ENCODE measurements around the gene ANKLE2. TPM values are rescaled to one million over a fixed set of nuclear protein-coding genes. Genes with fewer than 3 reads are reported as not detected.

ANKLE2 gene
- total RNA-seq, 6 experiments from 2014 or later = 43.7 to 54.6 (median 47.2) TPM

DNA sequence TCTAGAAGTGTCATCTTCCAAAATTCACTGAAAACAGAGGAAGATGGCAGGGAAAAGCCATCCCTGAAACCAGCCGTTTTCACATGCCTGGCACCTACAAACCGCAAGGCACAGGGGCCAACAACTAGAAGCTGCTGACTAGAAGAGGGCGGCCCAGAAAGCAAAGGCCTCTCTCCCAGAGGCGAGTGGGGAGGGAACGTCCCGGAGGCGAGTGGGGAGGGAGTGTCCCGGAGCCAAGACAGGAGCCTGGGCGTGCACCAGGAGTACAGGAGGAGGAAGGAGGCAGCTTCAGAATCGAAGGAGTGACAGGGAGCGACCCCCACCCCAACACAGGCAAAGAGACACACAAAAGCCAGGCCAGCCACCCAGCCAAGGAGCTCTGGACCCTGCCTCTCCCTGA is 21.0 kb downstream of the ANKLE2 start:
- Mint-ChIP-seq H3K36me3 (ENCODE audit: low read depth) (peaks cover 53% of the 10 kb centered on the region), H3K9me3 (no peaks in the 10 kb centered on the region), H3K27me3 (ENCODE audit: insufficient read depth) (no peaks in the 10 kb centered on the region; the same call in none of the 2 replicates), H3K27ac (no peak overlapping the region), H3K4me3 (no peak overlapping the region), H3K4me1 (ENCODE audit: low read depth) (no peaks in the 10 kb centered on the region)
- no peak for DNase-seq
- TF ChIP-seq, protein P1, sequence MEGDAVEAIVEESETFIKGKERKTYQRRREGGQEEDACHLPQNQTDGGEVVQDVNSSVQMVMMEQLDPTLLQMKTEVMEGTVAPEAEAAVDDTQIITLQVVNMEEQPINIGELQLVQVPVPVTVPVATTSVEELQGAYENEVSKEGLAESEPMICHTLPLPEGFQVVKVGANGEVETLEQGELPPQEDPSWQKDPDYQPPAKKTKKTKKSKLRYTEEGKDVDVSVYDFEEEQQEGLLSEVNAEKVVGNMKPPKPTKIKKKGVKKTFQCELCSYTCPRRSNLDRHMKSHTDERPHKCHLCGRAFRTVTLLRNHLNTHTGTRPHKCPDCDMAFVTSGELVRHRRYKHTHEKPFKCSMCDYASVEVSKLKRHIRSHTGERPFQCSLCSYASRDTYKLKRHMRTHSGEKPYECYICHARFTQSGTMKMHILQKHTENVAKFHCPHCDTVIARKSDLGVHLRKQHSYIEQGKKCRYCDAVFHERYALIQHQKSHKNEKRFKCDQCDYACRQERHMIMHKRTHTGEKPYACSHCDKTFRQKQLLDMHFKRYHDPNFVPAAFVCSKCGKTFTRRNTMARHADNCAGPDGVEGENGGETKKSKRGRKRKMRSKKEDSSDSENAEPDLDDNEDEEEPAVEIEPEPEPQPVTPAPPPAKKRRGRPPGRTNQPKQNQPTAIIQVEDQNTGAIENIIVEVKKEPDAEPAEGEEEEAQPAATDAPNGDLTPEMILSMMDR (IDR thresholded peaks at IDR 0.05) = no peak

DNA sequence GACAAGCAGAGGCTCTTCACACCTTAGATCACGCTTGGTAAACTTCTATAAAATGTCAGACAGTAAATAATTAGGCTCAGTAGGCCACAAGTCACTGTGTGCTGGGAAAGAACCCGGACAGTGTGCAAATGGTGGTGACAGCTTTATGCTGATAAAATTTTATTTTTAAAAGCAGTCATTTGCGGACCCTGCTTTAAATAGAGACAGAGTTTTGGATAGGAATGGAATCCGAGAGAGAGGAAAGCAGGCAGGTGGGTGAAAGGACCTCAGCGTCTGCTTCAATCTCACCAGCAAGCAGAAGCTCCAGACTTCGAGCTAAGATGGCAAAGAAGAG is 21.4 kb downstream of the ANKLE2 start:
- Mint-ChIP-seq H3K27me3 (ENCODE audit: insufficient read depth) (no peaks in the 10 kb centered on the region; the same call in none of the 2 replicates), H3K9me3 (no peaks in the 10 kb centered on the region), H3K4me3 (no peak overlapping the region), H3K36me3 (ENCODE audit: low read depth) (peaks cover 54% of the 10 kb centered on the region), H3K4me1 (ENCODE audit: low read depth) (no peaks in the 10 kb centered on the region), H3K27ac (no peak overlapping the region)
- TF ChIP-seq, protein P1 (IDR thresholded peaks at IDR 0.05) = no peak
- DNase-seq = no peak

DNA sequence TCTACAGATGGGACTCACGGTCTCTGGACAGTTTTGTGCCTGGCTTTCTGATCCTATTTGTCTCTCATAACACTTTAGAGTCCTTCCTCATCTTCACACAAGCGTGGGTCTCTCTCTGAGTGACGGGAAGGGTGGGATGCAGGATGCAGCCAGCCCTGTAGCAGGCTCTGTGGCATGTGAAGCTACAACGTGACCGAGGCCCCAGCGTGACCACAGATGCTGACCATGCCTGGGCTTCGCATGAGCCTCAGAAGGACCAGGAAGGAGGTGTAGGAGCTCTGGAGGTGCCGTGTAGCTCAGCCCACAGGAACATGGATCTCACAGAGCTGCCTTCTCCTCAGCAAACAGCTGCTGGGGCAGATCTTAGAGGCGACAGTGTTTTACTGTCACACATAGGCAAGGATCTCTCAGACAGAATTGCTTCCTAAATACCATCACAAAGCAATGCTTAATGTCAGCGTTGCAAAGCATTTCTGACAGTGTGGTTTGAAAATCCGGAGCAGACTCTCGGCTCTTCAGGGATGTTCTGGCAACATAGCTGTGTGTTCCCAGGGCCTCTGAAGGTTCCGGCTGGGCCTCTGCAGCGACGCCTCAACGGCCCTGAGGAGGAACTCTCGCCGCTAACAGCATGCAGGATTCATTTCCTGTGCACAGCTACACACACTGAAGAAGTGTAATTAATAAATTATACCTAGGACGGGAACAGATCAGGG is 21.9 kb downstream of the ANKLE2 start:
- H3K9me3 Mint-ChIP-seq = no peaks in the 10 kb centered on the region
- no peak overlapping the region for H3K27ac Mint-ChIP-seq
- H3K4me1 Mint-ChIP-seq (ENCODE audit: low read depth) = no peaks in the 10 kb centered on the region
- DNase-seq = no peak
- TF ChIP-seq, protein P1 (IDR thresholded peaks at IDR 0.05) = no peak
- no peak overlapping the region for H3K4me3 Mint-ChIP-seq
- no peaks in the 10 kb centered on the region; the same call in none of the 2 replicates for H3K27me3 Mint-ChIP-seq (ENCODE audit: insufficient read depth)
- H3K36me3 Mint-ChIP-seq (ENCODE audit: low read depth) = peaks cover 51% of the 10 kb centered on the region

DNA sequence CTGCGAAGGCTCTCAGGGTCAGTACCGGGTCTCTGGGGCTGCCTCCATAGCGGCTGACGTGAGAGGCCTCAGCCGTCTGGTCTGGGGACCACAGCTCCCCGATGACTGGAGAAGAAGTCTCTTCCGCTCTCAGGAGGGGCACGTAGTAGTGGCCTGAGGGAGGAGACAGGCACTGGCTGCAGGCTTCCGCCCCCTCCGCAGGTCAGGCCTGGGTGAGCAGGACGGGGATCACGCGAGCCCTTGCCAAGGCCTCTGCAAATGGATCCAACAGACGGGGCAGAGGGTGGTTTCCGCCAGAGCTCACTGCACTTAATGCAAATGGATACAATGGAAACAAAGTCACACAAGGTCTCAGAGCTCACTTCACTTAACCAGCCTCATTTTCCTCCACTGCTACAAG is 24.7 kb downstream of the ANKLE2 start:
- no peak overlapping the region for H3K27ac Mint-ChIP-seq
- no peak overlapping the region for H3K4me3 Mint-ChIP-seq
- no peaks in the 10 kb centered on the region for H3K4me1 Mint-ChIP-seq (ENCODE audit: low read depth)
- no peaks in the 10 kb centered on the region for H3K9me3 Mint-ChIP-seq
- H3K36me3 Mint-ChIP-seq (ENCODE audit: low read depth) = peaks cover 55% of the 10 kb centered on the region
- no peak for DNase-seq
- peaks cover 2% of the 10 kb centered on the region for H3K27me3 Mint-ChIP-seq (ENCODE audit: insufficient read depth)
- TF ChIP-seq, protein P1 (IDR thresholded peaks at IDR 0.05) = no peak

DNA sequence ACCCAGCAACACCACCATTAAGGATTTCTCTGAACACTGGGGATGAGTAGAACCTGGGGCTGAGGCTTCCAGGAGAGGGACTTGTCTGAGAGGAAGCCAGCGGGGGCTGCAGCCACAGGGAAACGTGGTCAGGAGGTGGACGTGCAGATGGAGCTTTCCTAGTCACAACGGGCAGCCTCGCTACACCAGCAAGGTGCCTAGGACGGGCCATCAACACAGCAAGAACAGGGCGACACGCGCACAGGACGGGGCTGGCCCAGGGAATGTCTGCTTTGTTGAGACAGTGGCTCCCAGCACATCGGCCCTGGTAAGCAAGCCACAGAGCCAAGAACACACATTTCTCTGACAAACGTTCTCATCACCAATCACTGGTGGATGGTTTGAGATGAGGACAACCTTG is 25.3 kb downstream of the ANKLE2 start:
- H3K9me3 Mint-ChIP-seq = no peaks in the 10 kb centered on the region
- no peak overlapping the region for H3K4me3 Mint-ChIP-seq
- H3K27me3 Mint-ChIP-seq (ENCODE audit: insufficient read depth) = peaks cover 2% of the 10 kb centered on the region
- TF ChIP-seq, protein P1 (IDR thresholded peaks at IDR 0.05) = no peak
- H3K27ac Mint-ChIP-seq = no peak overlapping the region
- DNase-seq = no peak
- H3K4me1 Mint-ChIP-seq (ENCODE audit: low read depth) = no peaks in the 10 kb centered on the region
- peaks cover 59% of the 10 kb centered on the region for H3K36me3 Mint-ChIP-seq (ENCODE audit: low read depth)

All from HFFc6 (cell line).